Endothelial cell of umbilical vein (primary cell): ENCODE results near the gene TSPYL2. TPM values are rescaled to one million over a fixed set of nuclear protein-coding genes. Genes with fewer than 3 reads are reported as not detected.

Experiments
- Bru-seq: library from RNA; stranded (reverse); fragments of 400-500 nt; gene quantifications from one replicate; lab custom pipeline; 2021; lab: Mats Ljungman, UMichigan
- BruChase-seq, 2 experiments: library from RNA; stranded (reverse); fragments of 400-500 nt; gene quantifications; one replicate each; lab custom pipeline; 2021; lab: Mats Ljungman, UMichigan
- BruUV-seq: library from RNA; stranded (reverse); fragments of 400-500 nt; replicated peaks from 2 replicates; lab custom pipeline; 2021; lab: Mats Ljungman, UMichigan
- CTCF ChIA-PET: fragments of 300-600, 350-600 bp; sonication (Branson Sonifier 250); formaldehyde crosslinking; loops from one replicate; lab custom pipeline; 2021; ENCODE audit warnings: antibody characterized with exemption, inconsistent platforms; lab: Charles Lee
- POLR2A ChIA-PET: fragments of 300-600, 350-600 bp; sonication (Branson Sonifier 250); formaldehyde crosslinking; loops from one replicate; lab custom pipeline; 2021; ENCODE audit warnings: antibody characterized with exemption, inconsistent platforms; lab: Charles Lee
- DNase-seq: peaks from one replicate; pipeline ENCODE4 v3.0.0-alpha.2; 2011; ENCODE audit warnings: low read depth, low spot score
- FAIRE-seq: peaks from 2 replicates; lab custom pipeline; 2011; peaks lifted over from hg19 to GRCh38; lab: Jason Lieb, UNC
- H2AFZ ChIP-seq: 2 replicates; pipeline ENCODE4 v1.6.0; 2012; ENCODE audit warnings: low read depth, low read length, control low read depth, inconsistent platforms
- H3K27ac ChIP-seq: 2 replicates; pipeline ENCODE4 v1.5.1; 2011; ENCODE audit warnings: low read depth, mild to moderate bottlenecking, control low read depth, low read length, moderate library complexity; ENCODE audit not compliant: insufficient read depth
- H3K27me3 ChIP-seq, 2 experiments: 2 replicates each; pipeline versions ENCODE4 v1.6.0 to v1.6.1; 2011; ENCODE audit warnings: low read length in 2 of 2, mixed read lengths in 1 of 2; ENCODE audit not compliant: control insufficient read depth in 2 of 2, insufficient read depth in 2 of 2
- H3K36me3 ChIP-seq, 2 experiments: 2 replicates in 1 of 2; 3 replicates in 1 of 2; pipeline ENCODE4 v1.5.1; 2011; ENCODE audit warnings: low read length in 2 of 2, mild to moderate bottlenecking in 1 of 2, moderate library complexity in 1 of 2; ENCODE audit not compliant: control insufficient read depth in 2 of 2, insufficient read depth in 2 of 2; ENCODE audit errors: extremely low read depth in 1 of 2
- H3K4me1 ChIP-seq: 3 replicates; pipeline ENCODE4 v1.5.1; 2011; ENCODE audit warnings: mild to moderate bottlenecking, low read length; ENCODE audit not compliant: control insufficient read depth, insufficient read depth; ENCODE audit errors: extremely low read depth
- H3K4me2 ChIP-seq: 2 replicates; pipeline ENCODE4 v1.6.1; 2011; ENCODE audit warnings: low read length, control low read depth, mixed read lengths; ENCODE audit not compliant: insufficient read depth
- H3K4me3 ChIP-seq, 3 experiments: fragments of 200-600 bp in 1 of 3; sonication (generic), shearing (Covaris generic) in 1 of 3; replicated peaks in 1 of 3; 2 replicates each; pipeline ENCODE4 v1.5.1; 2011 to 2016; ENCODE audit warnings: control low read depth in 3 of 3, low read length in 3 of 3, mild to moderate bottlenecking in 2 of 3, inconsistent platforms in 1 of 3, low read depth in 1 of 3, moderate library complexity in 1 of 3; ENCODE audit not compliant: insufficient read depth in 1 of 3
- H3K79me2 ChIP-seq: 2 replicates; pipeline ENCODE4 v1.6.0; 2012; ENCODE audit warnings: low read length, inconsistent platforms; ENCODE audit not compliant: control insufficient read depth, insufficient read depth
- H3K9ac ChIP-seq: replicated peaks from 2 replicates; pipeline ENCODE3; 2011; ENCODE audit warnings: low read length, control low read depth; ENCODE audit not compliant: insufficient read depth; ENCODE audit errors: extremely low read depth
- H3K9me1 ChIP-seq: replicated peaks from 3 replicates; pipeline ENCODE4 v1.6.0; 2011; ENCODE audit warnings: mild to moderate bottlenecking, low read length; ENCODE audit not compliant: control insufficient read depth, insufficient read depth; ENCODE audit errors: extremely low read depth
- H3K9me3 ChIP-seq: replicated peaks from 2 replicates; pipeline ENCODE4 v1.5.1; 2012; ENCODE audit warnings: low read length, inconsistent platforms; ENCODE audit not compliant: control insufficient read depth, insufficient read depth
- H4K20me1 ChIP-seq: replicated peaks from 2 replicates; pipeline ENCODE3; 2011; ENCODE audit warnings: mild to moderate bottlenecking, low read length; ENCODE audit not compliant: control insufficient read depth, insufficient read depth; ENCODE audit errors: extremely low read depth
- MAX ChIP-seq: IDR thresholded peaks from 2 replicates; pipeline ENCODE4 v1.6.1; 2011; ENCODE audit not compliant: insufficient read depth, insufficient read length
- POLR2A ChIP-seq: IDR thresholded peaks from 2 replicates; pipeline ENCODE4 v1.6.1; 2012; ENCODE audit warnings: low read depth, mild to moderate bottlenecking, control low read depth, low read length
- POLR2AphosphoS5 ChIP-seq: IDR thresholded peaks from 2 replicates; pipeline ENCODE4 v1.6.1; 2012; ENCODE audit warnings: low read depth, mild to moderate bottlenecking, control low read depth, low read length, moderate library complexity; ENCODE audit not compliant: insufficient read depth
- dilution Hi-C: fragments of 300-500 bp; cut with MboI; formaldehyde crosslinking; loops from one replicate; pipeline ENCODE4 v1.15.0; 2019; ENCODE audit warnings: low sequenced_read_pairs; ENCODE audit not compliant: extremely low pct_ligation_motif_present
- intact Hi-C: fragments of 100-400 bp; cut with micrococcal nuclease; formaldehyde crosslinking; loops from one replicate; pipeline ENCODE4 v1.10.0; 2022
- long read RNA-seq: library from polyadenylated mRNA; stranded (forward); transcript quantifications from one replicate; pipeline ENCODE4 v2.0.0, GENCODE V29; 2021
- polyA minus RNA-seq, 3 experiments: library from RNA; depleted of rRNA, polyadenylated mRNA; stranded (reverse); fragments of >200 nt; gene quantifications; 1 replicate in 1 of 3; 2 replicates in 2 of 3; pipeline ENCODE4 v1.2.3, GENCODE V29; 2011
- polyA plus RNA-seq, 4 experiments: library from polyadenylated mRNA; depleted of rRNA in 3 of 4; stranded (reverse) in 3 of 4; unstranded in 1 of 4; fragments of >200 nt; gene quantifications; 2 replicates each; pipeline versions ENCODE4 v1.2.1 to v1.2.3, GENCODE V29; 2011 to 2012; ENCODE audit warnings: missing spikeins in 1 of 4
- total RNA-seq: library from RNA; stranded (reverse); gene quantifications from 2 replicates; pipeline ENCODE4 v1.2.3, GENCODE V29; 2021

TSPYL2 gene
- total RNA-seq (15.9 and 17.3 TPM in 2 replicates), polyA plus RNA-seq (17.8 and 18.9 TPM in 2 replicates), polyA minus RNA-seq (11.1 and 12.1 TPM in 2 replicates), Bru-seq, nascent RNA (percentile 59 among the genes with signal in this experiment), BruChase-seq, experiment 1, labeled RNA remaining after a 6-hour chase (percentile 78 among the genes with signal in this experiment), BruChase-seq, experiment 2, labeled RNA remaining after a 2-hour chase (percentile 67 among the genes with signal in this experiment)
- 10.6 and 11.6 TPM in 2 replicates for polyA plus RNA-seq (2011; cell fraction: cytosol; rRNA removed)
- 193 and 196 TPM in 2 replicates for polyA plus RNA-seq (2011; cell fraction: nucleus; rRNA removed)
- polyA plus RNA-seq (2012), result 28.7 and 34.8 TPM in 2 replicates
- polyA minus RNA-seq (2011; cell fraction: cytosol; rRNA and poly(A)+ RNA removed), result 9.8 TPM
- 19.3 and 20.2 TPM in 2 replicates for polyA minus RNA-seq (2011; cell fraction: nucleus; rRNA and poly(A)+ RNA removed)
- long read RNA-seq, transcript TSPYL2-201 (7 exons, 2,815 nt), result major isoform, 15 of 39 reads
- long read RNA-seq, partial matches to known transcripts, result 11 of 39 reads
- long read RNA-seq, other reads (novel, unspliced or antisense), result 13 of 39 reads

GRCh38 chrX:53081925-53082772 is at the start of gene TSPYL2:
TSPYL2 (plus strand) TSS chrX:53082367; CDS start chrX:53082499, 132 bp downstream.
- H3K79me2 ChIP-seq, result peaks cover 10% of the 10 kb centered on the region
- H2AFZ ChIP-seq, result no peak within 1 kb of the TSS
- peak within 1 kb of the TSS; percentile 11 for H3K4me2 ChIP-seq
- intact Hi-C loops, result loop anchor here (1.0 kb wide), 1 partner anchor 11 kb away; no protein-coding TSS in a partner anchor
- no peaks in the 10 kb centered on the region for H3K27me3 ChIP-seq
- TF ChIP-seq POLR2A, result peak; percentile 96
- TF ChIP-seq MAX, result no peak
- TF ChIP-seq POLR2AphosphoS5, result peak; percentile 91
- dilution Hi-C loops, result no loop called here
- H3K4me1 ChIP-seq, result peaks cover 5% of the 10 kb centered on the region
- peak within 1 kb of the TSS; percentile 44 to 59 (median 46) for H3K4me3 ChIP-seq
- CTCF ChIA-PET, result interaction anchor here (1.3 kb wide), 1 partner anchor 10 kb away, joined by 8 read pairs; no protein-coding TSS in a partner anchor
- H4K20me1 ChIP-seq, result no peaks in the 10 kb centered on the region
- no peaks in the 10 kb centered on the region for H3K9me3 ChIP-seq
- BruUV-seq, result TSS peak; percentile 53
- peak within 1 kb of the TSS; percentile 63 for H3K9ac ChIP-seq
- no peaks in the 10 kb centered on the region for H3K9me1 ChIP-seq
- POLR2A ChIA-PET, result interaction anchor here (0.9 to 1.5 kb wide), 4 partner anchors 17 to 104 kb away, joined by 3 to 9 read pairs (median 4); no protein-coding TSS in a partner anchor
- H3K27ac ChIP-seq, result peak within 1 kb of the TSS; percentile 40
- peaks cover 0 to 13% of the 10 kb centered on the region in 2 experiments for H3K36me3 ChIP-seq
- FAIRE-seq (peak; percentile 99), DNase-seq (peak; percentile 98)
